Left kidney (tissue), 2 donors: ENCODE data around the gene OLFML3. TPM values are rescaled to one million over a fixed set of nuclear protein-coding genes. Genes with fewer than 3 reads are reported as not detected.
A peak's percentile ranks its signal among the peaks of the same experiment; 100 is the strongest.
"Not testable (repeated sequence)": the region's sequence is repeated elsewhere in the genome, so short reads cannot be mapped to it uniquely, and the experiment has no call there.

Experiments
- DNase-seq: peaks from one replicate; pipeline ENCODE4 v3.0.0-alpha.2; 2013
- polyA plus RNA-seq: library from polyadenylated mRNA; unstranded; fragments of 120-200 nt; gene quantifications from one replicate; pipeline ENCODE4 v1.2.1, GENCODE V29; 2013; ENCODE audit not compliant: insufficient read length

Gene OLFML3
- polyA plus RNA-seq, 1 donor = 131 TPM

DNA sequence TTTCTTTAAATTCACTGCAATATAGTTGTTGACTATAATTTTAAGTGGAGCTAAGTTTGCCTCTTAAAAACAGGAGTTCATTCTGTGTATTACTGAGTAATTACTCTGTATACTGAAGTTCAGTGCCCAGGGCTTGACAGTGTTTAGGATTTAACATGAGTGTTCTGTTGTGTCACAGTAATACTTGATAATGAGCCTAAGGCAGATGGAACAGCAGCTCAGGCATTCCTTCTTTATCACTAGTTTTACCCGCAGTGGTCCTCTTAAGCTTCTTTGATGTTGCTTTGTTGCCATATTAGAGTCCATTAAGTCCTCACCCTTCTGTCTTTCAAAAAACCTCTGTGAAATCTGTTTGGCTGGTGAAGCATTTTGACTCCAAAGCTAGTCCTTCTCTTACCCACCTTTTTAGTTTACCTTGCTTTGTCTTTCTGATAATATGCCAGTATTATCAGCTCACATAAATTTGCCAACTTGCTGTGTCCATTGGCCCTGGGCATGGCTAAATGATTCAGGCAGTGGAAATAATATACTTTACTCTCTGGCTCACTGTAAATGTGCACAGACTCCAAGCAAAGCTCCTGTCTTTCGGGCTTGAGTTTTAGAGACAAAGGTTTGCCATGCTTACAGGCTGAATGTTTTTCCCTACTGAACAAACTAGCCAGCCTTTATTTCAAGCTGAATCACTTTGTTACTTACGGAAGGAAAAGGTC is 32.4 kb upstream of the OLFML3 start:
- no peak for DNase-seq

DNA sequence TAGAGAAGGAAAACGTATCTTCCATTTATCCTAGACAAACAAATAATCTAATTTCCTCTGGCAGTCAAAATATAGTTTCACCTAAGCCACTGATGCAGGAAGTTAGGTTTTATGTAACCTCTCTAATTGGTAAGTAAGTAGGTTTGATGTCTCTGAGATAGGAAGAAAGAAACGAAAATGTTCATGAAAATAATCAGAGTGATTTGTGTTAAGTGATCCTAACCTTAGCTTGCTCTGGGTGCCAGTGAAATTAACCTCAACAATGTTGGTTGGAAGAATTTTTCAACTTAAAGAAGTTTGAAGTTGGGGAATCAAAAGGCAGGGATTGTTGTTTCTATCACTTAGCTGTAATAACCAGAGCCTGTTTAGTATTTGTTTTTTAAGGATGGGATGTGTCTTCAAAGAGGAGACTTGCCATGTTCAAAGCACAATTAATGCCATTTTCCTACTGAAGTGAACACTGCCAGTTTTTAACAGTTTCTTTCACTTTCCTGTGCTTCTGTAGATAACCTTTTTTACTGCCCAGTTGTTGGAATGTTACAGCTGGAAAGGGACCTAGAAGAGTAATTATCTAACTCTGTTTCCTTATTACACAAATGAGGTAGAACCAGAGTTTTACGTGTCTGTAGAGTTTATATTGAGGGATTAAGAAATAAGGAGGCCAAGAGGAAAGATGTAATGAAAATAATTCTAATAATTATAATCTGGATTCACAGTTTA is 31.7 kb upstream of the OLFML3 start:
- DNase-seq = no peak

DNA sequence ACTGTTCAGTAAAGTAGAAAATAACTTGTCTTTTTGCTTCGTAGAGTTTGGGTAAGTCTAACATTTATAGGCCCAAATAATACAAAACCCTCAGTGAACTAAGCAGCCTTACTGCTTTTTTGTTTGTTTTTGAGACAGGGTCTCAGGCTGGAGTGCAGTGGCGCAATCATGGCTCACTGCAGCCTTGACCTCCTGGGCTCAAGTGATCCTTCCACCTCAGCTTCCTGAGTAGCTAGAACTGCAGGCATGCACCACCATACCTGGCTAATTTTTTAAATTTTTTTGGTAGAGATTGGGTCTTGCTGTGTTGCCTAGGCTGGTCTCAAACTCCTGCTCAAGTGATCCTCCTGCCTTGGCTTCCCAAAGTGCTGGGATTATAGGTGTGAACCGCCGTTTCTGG is 31.1 kb upstream of the OLFML3 start:
- DNase-seq = not testable (repeated sequence)

DNA sequence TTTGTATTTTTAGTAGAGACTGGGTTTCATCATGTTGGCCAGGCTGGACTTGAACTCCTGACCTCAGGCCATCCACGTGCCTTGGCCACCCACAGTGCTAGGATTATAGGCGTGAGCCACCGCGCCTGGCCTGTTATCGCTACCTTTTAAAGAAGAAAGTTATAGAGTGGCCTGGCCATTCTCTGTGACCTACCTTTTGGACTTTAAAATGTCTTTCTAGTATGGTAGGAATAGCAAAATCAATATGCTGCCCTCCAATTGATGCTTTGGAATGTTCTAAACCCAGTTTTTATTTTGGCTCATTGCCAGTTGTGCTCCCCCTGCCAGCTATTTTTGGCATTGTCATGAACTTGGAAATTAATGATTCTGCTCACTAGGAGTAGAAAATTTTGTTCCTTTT is 30.3 kb upstream of the OLFML3 start:
- DNase-seq = no peak

DNA sequence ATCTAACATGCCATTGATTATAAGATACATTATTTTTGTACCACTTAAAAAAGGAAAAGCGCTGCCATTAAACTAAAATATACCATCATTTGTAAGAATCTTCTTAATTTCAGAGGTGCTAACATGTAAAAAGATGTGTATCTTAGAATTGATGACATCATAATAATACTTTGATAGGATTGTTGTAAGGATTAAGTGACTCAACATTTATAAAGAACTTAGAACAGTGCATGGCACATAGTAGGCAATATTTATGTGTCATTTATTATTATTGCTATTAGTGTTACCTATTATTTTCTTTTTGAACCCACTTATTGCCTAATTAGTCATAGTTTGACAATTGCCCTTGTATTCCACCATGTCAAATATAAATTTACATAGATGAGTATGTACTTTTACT is 28.4 kb upstream of the OLFML3 start:
- no peak for DNase-seq

DNA sequence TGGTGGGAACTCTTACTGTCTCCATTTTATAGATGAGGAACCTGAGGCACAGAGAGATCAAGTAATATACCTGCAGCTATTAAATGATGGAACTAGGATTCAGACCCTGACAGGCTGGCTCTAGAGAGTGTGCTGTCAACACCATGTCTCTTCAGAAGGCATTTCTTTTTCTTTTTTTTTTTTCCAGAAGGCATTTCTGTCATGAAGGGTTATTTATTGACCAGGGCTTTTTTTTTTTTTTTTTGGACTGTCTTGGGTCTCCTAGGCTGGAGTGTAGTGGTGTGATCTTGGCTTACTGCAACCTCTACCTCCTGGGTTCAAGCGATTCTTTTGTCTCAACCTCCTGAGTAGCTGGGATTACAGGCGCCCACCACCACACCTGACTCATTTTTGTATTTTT is 27.6 kb upstream of the OLFML3 start:
- no peak for DNase-seq

DNA sequence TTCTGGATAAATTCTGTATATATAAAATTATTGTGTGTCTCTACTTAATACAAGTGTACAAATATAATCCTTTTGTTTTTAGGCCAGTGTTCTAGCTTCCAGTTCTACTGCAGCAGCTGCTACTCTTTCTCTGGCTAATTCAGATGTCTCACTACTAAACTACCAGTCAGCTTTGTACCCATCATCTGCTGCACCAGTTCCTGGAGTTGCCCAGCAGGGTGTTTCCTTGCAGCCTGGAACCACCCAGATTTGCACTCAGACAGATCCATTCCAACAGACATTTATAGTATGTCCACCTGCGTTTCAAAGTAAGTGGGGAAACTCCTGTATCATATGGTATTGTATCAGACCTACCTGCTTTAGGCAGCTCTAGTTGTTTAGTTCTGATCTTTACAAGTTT is 21.3 kb upstream of the OLFML3 start:
- no peak for DNase-seq

DNA sequence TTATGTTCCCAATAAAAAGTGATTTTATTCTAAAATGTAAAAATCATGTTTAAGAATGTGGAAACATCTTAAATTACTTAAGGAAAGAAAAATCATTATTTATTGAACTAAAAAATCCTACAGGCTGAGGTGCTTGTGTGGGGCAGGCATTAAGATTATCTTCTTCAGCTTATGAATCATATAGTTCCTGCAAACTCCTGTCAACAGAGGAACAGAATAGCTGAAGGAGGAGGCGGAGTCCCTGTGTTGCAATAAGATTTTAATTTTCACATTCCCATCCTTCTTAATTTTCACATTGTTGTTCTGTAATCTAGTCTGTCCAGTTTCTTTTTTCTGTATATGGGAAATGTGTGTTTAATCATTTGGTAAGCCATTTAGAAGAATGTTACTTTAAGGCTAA is 20.6 kb upstream of the OLFML3 start:
- no peak for DNase-seq

DNA sequence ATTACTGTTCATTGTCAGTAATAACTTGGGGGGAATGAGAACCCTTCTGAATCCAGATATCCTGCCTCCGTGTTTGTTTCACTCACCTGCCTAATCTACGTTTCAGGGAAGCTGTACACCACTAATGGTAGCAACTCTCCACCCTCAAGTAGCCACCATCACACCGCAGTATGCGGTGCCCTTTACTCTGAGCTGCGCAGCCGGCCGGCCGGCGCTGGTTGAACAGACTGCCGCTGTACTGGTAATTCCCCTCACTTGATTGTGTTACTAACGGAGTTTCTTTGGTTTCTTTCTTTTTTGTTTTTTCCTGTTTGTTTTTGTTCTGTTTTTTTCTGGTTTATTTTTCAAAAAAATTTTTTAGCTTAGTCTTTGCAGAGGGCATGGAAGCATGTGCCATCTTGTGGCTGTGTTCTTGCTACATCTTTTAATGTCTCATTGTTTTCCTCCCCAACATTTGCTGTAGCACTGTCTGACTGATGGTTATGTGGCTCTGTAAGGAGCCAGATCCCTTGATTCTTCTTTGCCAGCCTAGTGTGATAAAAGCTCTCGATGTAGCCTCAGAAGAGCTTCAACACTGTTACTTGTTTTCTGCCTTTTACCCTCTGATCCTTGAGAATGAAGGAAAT is 15.9 kb upstream of the OLFML3 start:
- DNase-seq = no peak

DNA sequence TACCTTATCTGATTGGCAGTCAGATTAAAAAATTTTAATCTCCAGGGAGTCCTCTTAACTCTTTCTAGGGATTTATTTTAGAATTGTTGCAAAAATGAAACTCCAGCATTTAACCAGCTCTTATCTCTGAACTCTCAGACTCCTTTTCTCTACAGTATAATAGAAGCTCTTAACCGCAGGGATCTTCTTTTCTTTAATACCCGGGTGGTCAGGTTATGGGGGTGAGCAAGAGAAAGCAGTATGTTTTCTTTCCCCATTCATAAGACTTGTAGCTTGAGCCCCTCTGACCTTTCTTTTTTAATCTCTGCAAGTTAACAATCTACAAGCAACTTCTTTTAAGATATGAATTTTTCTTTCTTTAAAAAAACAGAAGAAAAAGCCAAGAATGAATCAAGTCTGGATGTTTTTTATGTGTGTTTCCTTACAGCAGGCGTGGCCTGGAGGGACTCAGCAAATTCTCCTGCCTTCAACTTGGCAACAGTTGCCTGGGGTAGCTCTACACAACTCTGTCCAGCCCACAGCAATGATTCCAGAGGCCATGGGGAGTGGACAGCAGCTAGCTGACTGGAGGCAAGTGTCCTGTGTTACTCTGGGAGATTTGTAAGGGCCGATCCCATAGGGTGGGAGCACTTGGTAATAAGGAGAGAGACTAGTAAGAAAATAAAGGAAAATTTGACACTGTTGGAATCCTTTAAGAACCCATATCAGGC is 13.4 kb upstream of the OLFML3 start:
- DNase-seq = no peak

DNA sequence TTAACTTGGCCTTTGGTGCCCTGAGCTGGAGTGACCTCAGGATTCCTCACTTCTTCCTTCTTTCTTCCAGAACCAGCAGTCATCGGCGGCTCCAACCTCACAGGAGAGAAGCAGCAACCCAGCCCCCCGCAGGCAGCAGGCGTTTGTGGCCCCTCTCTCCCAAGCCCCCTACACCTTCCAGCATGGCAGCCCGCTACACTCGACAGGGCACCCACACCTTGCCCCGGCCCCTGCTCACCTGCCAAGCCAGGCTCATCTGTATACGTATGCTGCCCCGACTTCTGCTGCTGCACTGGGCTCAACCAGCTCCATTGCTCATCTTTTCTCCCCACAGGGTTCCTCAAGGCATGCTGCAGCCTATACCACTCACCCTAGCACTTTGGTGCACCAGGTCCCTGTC is 6.3 kb upstream of the OLFML3 start:
- no peak for DNase-seq

DNA sequence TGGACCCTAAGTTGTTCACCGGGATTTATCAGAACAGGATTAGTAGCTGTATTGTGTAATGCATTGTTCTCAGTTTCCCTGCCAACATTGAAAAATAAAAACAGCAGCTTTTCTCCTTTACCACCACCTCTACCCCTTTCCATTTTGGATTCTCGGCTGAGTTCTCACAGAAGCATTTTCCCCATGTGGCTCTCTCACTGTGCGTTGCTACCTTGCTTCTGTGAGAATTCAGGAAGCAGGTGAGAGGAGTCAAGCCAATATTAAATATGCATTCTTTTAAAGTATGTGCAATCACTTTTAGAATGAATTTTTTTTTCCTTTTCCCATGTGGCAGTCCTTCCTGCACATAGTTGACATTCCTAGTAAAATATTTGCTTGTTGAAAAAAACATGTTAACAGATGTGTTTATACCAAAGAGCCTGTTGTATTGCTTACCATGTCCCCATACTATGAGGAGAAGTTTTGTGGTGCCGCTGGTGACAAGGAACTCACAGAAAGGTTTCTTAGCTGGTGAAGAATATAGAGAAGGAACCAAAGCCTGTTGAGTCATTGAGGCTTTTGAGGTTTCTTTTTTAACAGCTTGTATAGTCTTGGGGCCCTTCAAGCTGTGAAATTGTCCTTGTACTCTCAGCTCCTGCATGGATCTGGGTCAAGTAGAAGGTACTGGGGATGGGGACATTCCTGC is 3.9 kb upstream of the OLFML3 start:
- DNase-seq = no peak

DNA sequence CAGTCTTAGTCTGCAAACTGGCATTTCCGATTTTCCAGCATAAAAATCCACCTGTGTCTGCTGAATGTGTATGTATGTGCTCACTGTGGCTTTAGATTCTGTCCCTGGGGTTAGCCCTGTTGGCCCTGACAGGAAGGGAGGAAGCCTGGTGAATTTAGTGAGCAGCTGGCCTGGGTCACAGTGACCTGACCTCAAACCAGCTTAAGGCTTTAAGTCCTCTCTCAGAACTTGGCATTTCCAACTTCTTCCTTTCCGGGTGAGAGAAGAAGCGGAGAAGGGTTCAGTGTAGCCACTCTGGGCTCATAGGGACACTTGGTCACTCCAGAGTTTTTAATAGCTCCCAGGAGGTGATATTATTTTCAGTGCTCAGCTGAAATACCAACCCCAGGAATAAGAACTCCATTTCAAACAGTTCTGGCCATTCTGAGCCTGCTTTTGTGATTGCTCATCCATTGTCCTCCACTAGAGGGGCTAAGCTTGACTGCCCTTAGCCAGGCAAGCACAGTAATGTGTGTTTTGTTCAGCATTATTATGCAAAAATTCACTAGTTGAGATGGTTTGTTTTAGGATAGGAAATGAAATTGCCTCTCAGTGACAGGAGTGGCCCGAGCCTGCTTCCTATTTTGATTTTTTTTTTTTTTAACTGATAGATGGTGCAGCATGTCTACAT is 2.5 kb upstream of the OLFML3 start:
- DNase-seq = no peak

DNA sequence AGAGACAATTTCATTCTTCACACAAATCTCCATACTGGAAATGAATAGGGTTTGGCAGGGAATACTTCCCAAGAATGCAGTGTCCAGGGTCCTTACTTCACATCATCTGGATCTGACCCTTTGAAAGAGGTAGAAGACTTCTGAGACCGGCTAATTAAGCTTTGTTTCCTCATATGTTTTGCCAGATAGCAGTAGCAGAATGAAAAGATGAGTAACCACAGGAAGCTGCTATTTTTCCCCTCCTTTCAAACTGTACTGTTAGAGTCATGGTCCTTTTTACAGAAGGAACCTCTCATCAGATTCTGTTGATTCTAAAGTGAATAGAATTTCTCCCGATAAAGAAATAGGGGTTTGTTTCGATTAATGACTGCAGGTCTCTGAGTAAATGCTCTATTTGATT is 1.4 kb upstream of the OLFML3 start:
- DNase-seq = no peak

DNA sequence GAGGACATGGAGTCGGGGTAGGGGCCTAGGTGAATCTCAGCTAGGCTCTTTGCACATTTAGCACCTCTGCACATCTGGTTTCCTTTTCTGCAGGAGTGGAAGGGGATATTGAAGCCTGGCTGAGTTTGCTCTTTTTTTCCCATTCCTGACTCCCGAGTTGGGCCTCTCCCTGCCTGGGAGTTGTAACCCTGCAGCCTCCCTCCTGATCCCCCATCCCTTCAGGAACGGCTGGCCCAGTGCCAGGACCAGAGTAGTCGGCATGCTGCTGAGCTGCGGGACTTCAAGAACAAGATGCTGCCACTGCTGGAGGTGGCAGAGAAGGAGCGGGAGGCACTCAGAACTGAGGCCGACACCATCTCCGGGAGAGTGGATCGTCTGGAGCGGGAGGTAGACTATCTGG is 836 bp downstream of the OLFML3 start:
- peak; percentile 59 for DNase-seq

DNA sequence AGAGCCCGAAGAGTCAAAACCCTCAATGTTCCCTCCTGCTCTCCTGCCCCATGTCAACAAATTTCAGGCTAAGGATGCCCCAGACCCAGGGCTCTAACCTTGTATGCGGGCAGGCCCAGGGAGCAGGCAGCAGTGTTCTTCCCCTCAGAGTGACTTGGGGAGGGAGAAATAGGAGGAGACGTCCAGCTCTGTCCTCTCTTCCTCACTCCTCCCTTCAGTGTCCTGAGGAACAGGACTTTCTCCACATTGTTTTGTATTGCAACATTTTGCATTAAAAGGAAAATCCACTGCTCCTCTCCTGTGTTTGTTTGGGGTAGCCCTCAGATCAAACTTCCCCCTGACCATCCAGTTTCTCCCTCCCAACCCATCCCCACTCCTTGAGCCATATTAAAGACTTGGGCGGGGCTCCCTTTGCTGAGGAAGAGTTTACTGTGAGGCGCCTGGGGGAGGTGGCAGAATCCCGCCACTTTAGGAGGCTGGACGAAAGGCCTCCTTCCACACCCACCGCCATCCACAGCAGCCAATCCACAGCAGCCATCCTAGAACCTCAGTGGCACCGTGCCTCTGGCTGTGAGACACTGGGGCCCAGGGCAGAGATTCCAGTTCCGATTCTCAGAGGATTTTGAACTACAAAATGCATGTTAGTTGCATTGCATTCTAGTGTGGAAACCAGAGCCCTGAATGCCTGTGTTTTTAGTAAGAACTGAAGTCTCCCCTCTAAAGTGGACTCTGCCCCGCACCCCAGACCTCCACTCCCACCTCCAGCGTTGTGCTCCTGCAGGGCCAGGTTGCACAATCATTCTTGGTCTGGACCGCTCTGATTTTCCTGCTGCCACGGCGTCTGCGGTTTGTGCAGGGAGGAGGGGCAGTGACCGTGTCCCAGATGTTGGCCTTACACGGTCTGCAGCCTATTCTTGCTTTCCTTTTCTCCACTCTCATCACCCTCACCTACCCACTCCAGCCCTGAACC is 3.0 kb downstream of the OLFML3 start:
- DNase-seq = peak; percentile 28

DNA sequence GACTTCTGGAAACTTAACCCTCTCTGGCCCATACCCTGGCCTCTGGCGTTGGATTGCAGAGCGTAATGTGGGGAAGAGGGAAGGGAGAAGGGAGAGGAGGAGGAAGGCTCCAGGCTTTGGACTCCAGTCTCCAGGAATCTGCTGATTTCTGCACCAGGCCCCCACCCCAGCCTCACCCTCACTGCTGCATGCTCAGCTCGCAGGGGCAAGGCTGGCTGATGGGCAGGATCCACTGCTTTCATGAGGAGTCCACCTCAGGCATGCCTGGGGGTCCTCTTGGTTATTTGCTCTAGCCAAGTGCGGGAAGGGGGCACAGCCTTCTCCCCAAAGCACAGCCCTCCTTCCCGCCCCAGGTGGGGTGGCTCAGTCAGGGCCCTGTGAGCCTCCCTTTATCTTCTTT is 3.7 kb downstream of the OLFML3 start:
- DNase-seq = no peak

DNA sequence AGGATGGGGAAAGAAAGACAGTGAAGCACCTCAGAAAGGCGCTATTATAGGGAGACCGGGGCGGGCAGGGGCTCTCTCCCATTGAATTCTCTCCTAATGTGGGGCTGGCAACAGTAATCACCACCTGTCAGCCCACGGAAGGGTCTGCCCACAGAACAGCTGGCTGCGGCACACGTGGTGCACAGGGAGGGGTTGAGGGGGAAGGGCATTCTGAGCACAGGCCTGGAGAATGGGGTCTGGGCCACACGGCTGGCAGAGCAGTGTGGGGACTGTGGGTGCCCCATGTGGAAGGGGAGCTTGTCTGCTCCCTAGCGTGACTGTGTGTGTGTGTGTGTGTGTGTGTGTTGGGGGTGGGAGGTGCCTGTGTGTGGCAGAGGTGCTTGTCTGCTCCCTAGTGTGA is 4.1 kb downstream of the OLFML3 start:
- DNase-seq = no peak

DNA sequence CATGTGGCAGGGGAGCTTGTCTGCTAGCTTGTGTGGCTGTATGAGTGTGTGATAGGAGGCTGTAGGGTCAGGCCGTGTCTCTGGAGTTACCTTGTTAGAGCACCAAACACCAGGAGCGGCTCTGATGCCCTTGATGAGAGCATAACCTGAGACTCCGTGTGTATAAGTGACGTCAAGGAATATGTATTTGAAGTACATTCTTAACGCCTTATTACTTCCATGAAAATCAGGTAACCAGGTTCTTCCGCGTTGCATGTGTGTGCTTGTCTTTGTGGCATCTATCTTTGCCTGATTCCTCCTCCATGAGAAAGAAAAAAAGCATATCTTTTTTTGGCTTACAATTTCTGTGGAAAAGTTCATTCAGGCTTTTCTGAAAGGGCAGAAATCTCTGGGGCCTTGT is 4.6 kb downstream of the OLFML3 start:
- DNase-seq = no peak

DNA sequence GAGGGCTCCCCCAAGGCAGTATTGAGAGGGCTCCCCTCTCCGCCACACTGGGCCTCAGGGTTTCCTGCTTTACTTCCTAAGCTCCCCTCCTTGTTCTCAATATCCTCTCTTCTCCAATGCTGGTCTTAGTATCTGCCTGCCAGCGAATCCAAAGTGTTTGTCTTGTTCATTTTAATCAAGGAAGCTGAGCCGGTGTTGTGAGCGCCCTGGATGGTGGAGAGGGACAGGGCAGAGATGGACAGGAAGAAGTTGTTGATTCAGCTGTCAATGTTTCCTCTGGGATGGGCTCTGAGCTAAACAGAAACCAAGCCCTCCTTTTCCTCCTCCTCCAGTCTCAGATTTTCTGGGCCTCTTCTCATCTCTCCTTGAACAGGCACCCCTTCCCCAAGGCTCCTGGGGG is 5.4 kb downstream of the OLFML3 start:
- DNase-seq = peak; percentile 22

DNA sequence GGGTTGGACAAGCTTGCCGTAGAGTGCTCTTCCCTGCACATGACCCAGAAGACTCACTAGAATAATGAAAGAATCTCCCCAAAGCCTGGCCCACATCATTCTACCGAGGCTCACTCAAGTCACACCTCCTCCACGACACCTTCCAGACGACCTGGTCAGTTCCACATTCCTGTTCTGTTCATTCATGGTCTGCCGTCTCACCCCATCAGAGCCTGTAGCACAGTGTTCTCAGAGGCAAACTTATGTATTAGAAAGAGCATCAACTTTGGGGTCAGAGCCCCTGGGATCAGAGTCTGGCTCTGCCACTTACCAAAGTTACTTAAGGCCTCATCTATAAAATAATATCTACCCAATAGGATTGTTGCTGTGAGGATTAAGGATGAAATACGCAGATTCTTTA is 7.5 kb downstream of the OLFML3 start:
- no peak for DNase-seq
